H1 (cell line): ENCODE measurements around the gene POP7.

ENCODE experiments used
- CBX8 ChIP-seq: fragments of 300-800, 300-1000 bp; sonication (generic); IDR thresholded peaks from 2 replicates; pipeline ENCODE4 v1.7.1; 2016; ENCODE audit warnings: low read depth, low read length, borderline replicate concordance
- CHD1 ChIP-seq: IDR thresholded peaks from 2 replicates; pipeline ENCODE4 v1.6.1; 2012; ENCODE audit warnings: low read depth, low read length, improper control_type of control experiment
- EZH2 ChIP-seq: fragments of 200-600 bp; sonication (generic); IDR thresholded peaks from 2 replicates; pipeline ENCODE4 v1.7.1; 2012; ENCODE audit warnings: low read depth, mild to moderate bottlenecking, moderate library complexity, low read length, inconsistent platforms; ENCODE audit not compliant: severe bottlenecking
- KDM4A ChIP-seq: IDR thresholded peaks from one replicate; pipeline ENCODE4 v1.7.1; 2012; ENCODE audit warnings: low read depth, mild to moderate bottlenecking, moderate library complexity, low read length, inconsistent platforms; ENCODE audit not compliant: severe bottlenecking
- MAX ChIP-seq: IDR thresholded peaks from 2 replicates; pipeline ENCODE4 v1.6.1; 2012; ENCODE audit warnings: inconsistent platforms
- RAD21 ChIP-seq, 2 experiments: IDR thresholded peaks in 1 of 2; conservative IDR thresholded peaks in 1 of 2; 2 replicates each; pipeline ENCODE4 v1.6.1; 2011; ENCODE audit warnings: low read depth in 2 of 2, low read length in 2 of 2, improper control_type of control experiment in 1 of 2, inconsistent platforms in 1 of 2, mild to moderate bottlenecking in 1 of 2, moderate library complexity in 1 of 2
- TAF1 ChIP-seq: IDR thresholded peaks from 2 replicates; pipeline ENCODE4 v1.6.1; 2011; ENCODE audit warnings: mild to moderate bottlenecking, low read depth, low read length
- TF ChIP-seq, protein P1 (sequence below), 3 experiments: IDR thresholded peaks; 1 replicate in 2 of 3; 2 replicates in 1 of 3; pipeline versions ENCODE4 v1.5.1 to v1.6.1; 2011; ENCODE audit warnings: low read length in 3 of 3, mild to moderate bottlenecking in 3 of 3, inconsistent platforms in 2 of 3, low read depth in 1 of 3, moderate library complexity in 1 of 3; ENCODE audit not compliant: insufficient read depth in 1 of 3; ENCODE audit errors: control extremely low read depth in 1 of 3

GRCh38 chr7:100745184-100745583, 39.3 kb downstream of the POP7 start:
- TF ChIP-seq CBX8 (no peak), EZH2 (no peak), TAF1 (peak; percentile 20; the same call in 1 of the 2 replicates), RAD21 (IDR thresholded peaks at IDR 0.05 in 1 of 2, conservative IDR thresholded peaks at IDR 0.05 in 1 of 2; ENCODE audit: low read depth in 2 of 2, low read length in 2 of 2) (no peak), KDM4A (no peak), MAX (no peak), CHD1 (no peak)
- TF ChIP-seq, protein P1, sequence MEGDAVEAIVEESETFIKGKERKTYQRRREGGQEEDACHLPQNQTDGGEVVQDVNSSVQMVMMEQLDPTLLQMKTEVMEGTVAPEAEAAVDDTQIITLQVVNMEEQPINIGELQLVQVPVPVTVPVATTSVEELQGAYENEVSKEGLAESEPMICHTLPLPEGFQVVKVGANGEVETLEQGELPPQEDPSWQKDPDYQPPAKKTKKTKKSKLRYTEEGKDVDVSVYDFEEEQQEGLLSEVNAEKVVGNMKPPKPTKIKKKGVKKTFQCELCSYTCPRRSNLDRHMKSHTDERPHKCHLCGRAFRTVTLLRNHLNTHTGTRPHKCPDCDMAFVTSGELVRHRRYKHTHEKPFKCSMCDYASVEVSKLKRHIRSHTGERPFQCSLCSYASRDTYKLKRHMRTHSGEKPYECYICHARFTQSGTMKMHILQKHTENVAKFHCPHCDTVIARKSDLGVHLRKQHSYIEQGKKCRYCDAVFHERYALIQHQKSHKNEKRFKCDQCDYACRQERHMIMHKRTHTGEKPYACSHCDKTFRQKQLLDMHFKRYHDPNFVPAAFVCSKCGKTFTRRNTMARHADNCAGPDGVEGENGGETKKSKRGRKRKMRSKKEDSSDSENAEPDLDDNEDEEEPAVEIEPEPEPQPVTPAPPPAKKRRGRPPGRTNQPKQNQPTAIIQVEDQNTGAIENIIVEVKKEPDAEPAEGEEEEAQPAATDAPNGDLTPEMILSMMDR (IDR thresholded peaks at IDR 0.05; ENCODE audit: control extremely low read depth in 1 of 3, insufficient read depth in 1 of 3, low read depth in 1 of 3, low read length in 3 of 3), result no peak
